Psoas muscle (tissue), 8 donors: ENCODE results near the gene BTBD7. TPM values are rescaled to one million over a fixed set of nuclear protein-coding genes. Genes with fewer than 3 reads are reported as not detected.

Experiments
- ATAC-seq, 4 donors: fragments of 200-7000 bp; cut with Tn5 transposase; one replicate each; pipeline ENCODE4 v1.9.1; 2020; ENCODE audit warnings: moderate library complexity in 3 of 4, mild to moderate bottlenecking in 2 of 4
- DNase-seq, 2 donors: peaks; one replicate each; pipeline ENCODE4 v3.0.0-alpha.2; 2020
- H3K27ac ChIP-seq: fragments of 200-600 bp; one replicate; pipeline ENCODE4 v1.8.0; 2022
- H3K27me3 ChIP-seq, 3 donors: fragments of 200-600 bp in 1 of 3; one replicate each; pipeline versions ENCODE4 v1.6.1 to v1.8.0; 2013 to 2022; ENCODE audit warnings: low read length in 2 of 3, mild to moderate bottlenecking in 2 of 3, moderate library complexity in 1 of 3; ENCODE audit not compliant: insufficient read depth in 3 of 3
- H3K36me3 ChIP-seq, 2 donors: fragments of 200-600 bp in 1 of 2; one replicate each; pipeline versions ENCODE4 v1.6.1 to v1.8.0; 2013 to 2022; ENCODE audit warnings: low read depth in 1 of 2, mild to moderate bottlenecking in 1 of 2, moderate library complexity in 1 of 2; ENCODE audit not compliant: insufficient read depth in 1 of 2
- H3K4me1 ChIP-seq: fragments of 200-600 bp; one replicate; pipeline ENCODE4 v1.8.0; 2022
- H3K4me3 ChIP-seq: fragments of 200-600 bp; one replicate; pipeline ENCODE4 v1.8.0; 2022; ENCODE audit warnings: mild to moderate bottlenecking
- H3K9me3 ChIP-seq: fragments of 200-600 bp; one replicate; pipeline ENCODE4 v1.8.0; 2022
- CTCF ChIP-seq: fragments of 200-600 bp; IDR thresholded peaks from one replicate; pipeline ENCODE4 v1.8.0; 2022; ENCODE audit warnings: antibody characterized with exemption
- WGBS, 3 donors: extraction: QIAGEN DNeasy Blood & Tissue Kit; methylation state at CpG; one replicate each; pipeline versions ENCODE4 v1.1.6 to v1.1.7; 2013; 5-methylcytosine and 5-hydroxymethylcytosine counted together
- intact Hi-C, 2 donors: fragments of 100-400 bp; cut with DNase I; formaldehyde crosslinking; loops; one replicate each; pipeline versions ENCODE4 v1.11.0 to v1.14.2; 2022
- polyA plus RNA-seq, 3 donors: library from polyadenylated mRNA; stranded (reverse); fragments of 200-250 nt; gene quantifications; one replicate each; pipeline ENCODE4 v1.2.3, GENCODE V29; 2013
- total RNA-seq, 4 donors: library from RNA; stranded (reverse); fragmentation: NEBNext Ultra II Directional in 2 of 4; extraction: Animal tissue kit (Norgen Biotek cat#: 25700) in 2 of 4; gene quantifications; one replicate each; pipeline versions ENCODE4 v1.2.1 to v1.2.4, GENCODE V29; 2021 to 2023
- donor health status: healthy with polysubstance abuse.
- donor health status: DM: no; HTN: no; CAD: no; lungs with moderate emphysema.
- donor health status: Bipolar disorder and iron deficiency.
- donor health status: healthy.
- donor health status: DM: yes; HTN: yes; CAD: no.
- donor health status: DM: no; HTN: no; CAD: no.
- donor health status: DM: no; HTN: no; CAD: no.
- donor health status: DM: yes; HTN: yes; CAD: no.

BTBD7 gene
- total and polyA plus RNA-seq, 7 donors, result 6.0 to 24.9 (median 18.9) TPM

GRCh38 chr14:93249128-93249831 lies 83.6 kb downstream of the BTBD7 start:
- 90 to 96% (median 94%) methylated on average over 7 of the region's 7 CpGs for WGBS, 3 donors
- no peak overlapping the region for H3K27ac ChIP-seq
- no peak for ATAC-seq
- no peaks in the 10 kb centered on the region for H3K27me3 ChIP-seq
- peaks cover 16 to 96% of the 10 kb centered on the region in 2 donors for H3K36me3 ChIP-seq
- H3K4me3 ChIP-seq, result no peak overlapping the region
- no peak for DNase-seq
- intact Hi-C loops, result no loop called here
- no peak for TF ChIP-seq CTCF
- H3K4me1 ChIP-seq, result no peaks in the 10 kb centered on the region
- no peaks in the 10 kb centered on the region for H3K9me3 ChIP-seq

GRCh38 chr14:93246534-93246933 lies 86.3 kb downstream of the BTBD7 start:
- Histone ChIP-seq H3K36me3 (peaks cover 15 to 97% of the 10 kb centered on the region in 2 donors), H3K9me3 (no peaks in the 10 kb centered on the region), H3K4me3 (no peak overlapping the region), H3K27me3 (no peaks in the 10 kb centered on the region), H3K4me1 (no peaks in the 10 kb centered on the region), H3K27ac (no peak overlapping the region)
- intact Hi-C loops, result no loop called here
- DNase-seq (no peak), ATAC-seq (no peak)
- no peak for TF ChIP-seq CTCF

GRCh38 chr14:93245764-93246420 lies 86.9 kb downstream of the BTBD7 start:
- peaks cover 15 to 97% of the 10 kb centered on the region in 2 donors for H3K36me3 ChIP-seq
- H3K27me3 ChIP-seq, result no peaks in the 10 kb centered on the region
- no peaks in the 10 kb centered on the region for H3K4me1 ChIP-seq
- no peaks in the 10 kb centered on the region for H3K9me3 ChIP-seq
- ATAC-seq (no peak), DNase-seq (no peak)
- no peak for TF ChIP-seq CTCF
- H3K27ac ChIP-seq, result no peak overlapping the region
- intact Hi-C loops, result no loop called here
- WGBS, 3 donors, result 85 to 90% (median 86%) methylated on average over 10 of the region's 10 CpGs
- no peak overlapping the region for H3K4me3 ChIP-seq

- H3K9me3 ChIP-seq, result no peaks in the 10 kb centered on the region
- no peak for DNase-seq
- no peaks in the 10 kb centered on the region for H3K27me3 ChIP-seq
- H3K27ac ChIP-seq, result no peak overlapping the region
- TF ChIP-seq CTCF, result no peak
- H3K4me1 ChIP-seq, result no peaks in the 10 kb centered on the region
- 87 to 91% (median 90%) methylated on average over 3 of the region's 3 CpGs for WGBS, 3 donors
- intact Hi-C loops, result no loop called here
- no peak overlapping the region for H3K4me3 ChIP-seq
- ATAC-seq, result no peak
- H3K36me3 ChIP-seq, result peaks cover 3 to 57% of the 10 kb centered on the region in 2 donors
Observed at GRCh38 chr14:93240678-93241000, 92.2 kb downstream of the BTBD7 start.
